Osteoblast (primary cell): ENCODE data around the gene INSC. TPM values are rescaled to one million over a fixed set of nuclear protein-coding genes. Genes with fewer than 3 reads are reported as not detected.

Experiments
- DNase-seq: peaks from one replicate; pipeline ENCODE4 v3.0.0; 2011; ENCODE audit warnings: low spot score, mixed read lengths; ENCODE audit not compliant: insufficient read length; ENCODE audit errors: missing footprints
- H2AFZ ChIP-seq: 2 replicates; pipeline ENCODE4 v1.6.0; 2011; ENCODE audit warnings: mild to moderate bottlenecking, low read length
- H3K27ac ChIP-seq: 2 replicates; pipeline ENCODE4 v1.5.1; 2011; ENCODE audit warnings: mild to moderate bottlenecking, low read depth, low read length, moderate library complexity
- H3K27me3 ChIP-seq: 2 replicates; pipeline ENCODE4 v1.6.0; 2012; ENCODE audit warnings: mild to moderate bottlenecking, control low read depth, inconsistent platforms, low read length, moderate library complexity; ENCODE audit not compliant: insufficient read depth
- H3K36me3 ChIP-seq: 2 replicates; pipeline ENCODE4 v1.5.1; 2011; ENCODE audit warnings: mild to moderate bottlenecking, low read length, control low read depth, moderate library complexity; ENCODE audit not compliant: insufficient read depth
- H3K4me1 ChIP-seq: 2 replicates; pipeline ENCODE4 v1.5.1; 2011; ENCODE audit warnings: mild to moderate bottlenecking, low read length, control low read depth, moderate library complexity; ENCODE audit not compliant: insufficient read depth
- H3K4me2 ChIP-seq: 2 replicates; pipeline ENCODE4 v1.6.0; 2011; ENCODE audit warnings: mild to moderate bottlenecking, low read length; ENCODE audit not compliant: insufficient read depth
- H3K4me3 ChIP-seq: fragments of 200-600 bp; sonication (generic); 3 replicates; pipeline ENCODE4 v1.5.1; 2012; ENCODE audit warnings: mild to moderate bottlenecking, low read length, inconsistent platforms; ENCODE audit not compliant: insufficient read depth
- H3K79me2 ChIP-seq: 2 replicates; pipeline ENCODE4 v1.6.0; 2012; ENCODE audit warnings: mild to moderate bottlenecking, low read length, control low read depth, inconsistent platforms; ENCODE audit not compliant: insufficient read depth
- H3K9me3 ChIP-seq: 2 replicates; pipeline ENCODE4 v1.5.1; 2011; ENCODE audit warnings: low read depth, low read length, control low read depth
- H4K20me1 ChIP-seq: 2 replicates; pipeline ENCODE4 v1.6.0; 2012; ENCODE audit warnings: mild to moderate bottlenecking, low read length, control low read depth; ENCODE audit not compliant: insufficient read depth
- CTCF ChIP-seq: IDR thresholded peaks from 2 replicates; pipeline ENCODE4 v1.5.1; 2011; ENCODE audit warnings: mild to moderate bottlenecking, low read depth, low read length, moderate library complexity; ENCODE audit errors: extremely low read depth
- total RNA-seq: library from RNA; depleted of rRNA; stranded (reverse); fragments of >200 nt; gene quantifications from 2 replicates; pipeline ENCODE4 v1.2.3, GENCODE V29; 2012

INSC gene
- total RNA-seq, 1 donor = 0.72 TPM

DNA sequence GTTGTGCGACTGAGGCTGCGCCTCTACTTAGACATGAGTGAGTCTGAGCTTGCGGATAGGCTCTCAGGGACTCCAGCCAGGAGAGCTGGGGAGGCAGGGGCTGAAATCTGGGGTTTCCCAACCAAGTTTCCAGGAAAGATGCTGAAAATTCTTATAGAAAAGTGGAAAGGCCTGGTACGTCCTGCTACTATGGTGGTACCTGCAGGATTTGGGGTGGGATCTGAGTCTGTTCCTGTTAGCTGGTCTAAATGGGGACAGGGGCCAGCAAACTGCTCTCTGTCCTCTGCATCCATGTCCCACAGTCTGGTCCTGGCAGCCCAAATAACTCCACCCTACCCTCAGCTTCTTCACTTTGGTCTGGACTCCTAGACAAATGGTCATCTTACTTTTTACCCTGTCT, 86.9 kb downstream of the INSC start:
- H3K9me3 ChIP-seq = no peaks in the 10 kb centered on the region
- no peaks in the 10 kb centered on the region for H4K20me1 ChIP-seq
- H3K27me3 ChIP-seq = no peaks in the 10 kb centered on the region
- H3K4me1 ChIP-seq = peaks cover 39% of the 10 kb centered on the region
- TF ChIP-seq CTCF = no peak
- no peak overlapping the region for H2AFZ ChIP-seq
- no peak for DNase-seq
- H3K79me2 ChIP-seq = no peaks in the 10 kb centered on the region
- no peak overlapping the region for H3K4me3 ChIP-seq
- no peak overlapping the region for H3K4me2 ChIP-seq
- no peaks in the 10 kb centered on the region for H3K36me3 ChIP-seq
- no peak overlapping the region for H3K27ac ChIP-seq

- Histone ChIP-seq H3K79me2 (no peaks in the 10 kb centered on the region), H3K4me1 (peaks cover 28% of the 10 kb centered on the region), H4K20me1 (no peaks in the 10 kb centered on the region), H2AFZ (no peak overlapping the region), H3K27ac (no peak overlapping the region), H3K36me3 (no peaks in the 10 kb centered on the region), H3K9me3 (no peaks in the 10 kb centered on the region), H3K4me2 (no peak overlapping the region), H3K27me3 (no peaks in the 10 kb centered on the region), H3K4me3 (no peak overlapping the region)
- TF ChIP-seq CTCF = no peak
- no peak for DNase-seq
Observed at GRCh38 chr11:15202626-15203025, 87.9 kb downstream of the INSC start.

DNA sequence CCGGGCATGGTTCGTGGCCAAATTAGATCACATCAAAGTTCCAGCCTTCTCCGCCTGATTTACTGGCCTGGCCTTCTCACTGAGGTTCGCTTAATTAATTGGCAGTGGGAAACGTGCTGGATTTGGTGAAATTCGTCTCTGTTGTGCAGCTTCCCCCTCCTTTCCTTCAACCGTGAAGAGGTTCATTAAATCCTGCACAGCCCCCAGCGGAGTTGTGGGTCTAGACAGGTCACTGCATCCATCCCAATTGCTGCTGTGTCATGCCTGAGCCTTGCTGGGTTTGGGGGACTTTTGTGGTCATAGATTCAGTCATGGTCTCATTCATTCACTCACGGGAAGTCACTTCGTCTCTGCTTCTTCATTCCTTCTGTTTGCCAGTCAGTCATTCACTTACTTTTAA, 90.0 kb downstream of the INSC start:
- Histone ChIP-seq H3K27ac (no peak overlapping the region), H3K4me1 (peaks cover 8% of the 10 kb centered on the region), H3K4me2 (no peak overlapping the region), H3K36me3 (no peaks in the 10 kb centered on the region), H4K20me1 (no peaks in the 10 kb centered on the region), H2AFZ (no peak overlapping the region), H3K4me3 (no peak overlapping the region), H3K9me3 (no peaks in the 10 kb centered on the region), H3K79me2 (no peaks in the 10 kb centered on the region), H3K27me3 (no peaks in the 10 kb centered on the region)
- DNase-seq = no peak
- TF ChIP-seq CTCF = no peak

- no peak for TF ChIP-seq CTCF
- no peaks in the 10 kb centered on the region for H3K4me1 ChIP-seq
- no peak overlapping the region for H3K4me2 ChIP-seq
- H3K9me3 ChIP-seq = no peaks in the 10 kb centered on the region
- no peak overlapping the region for H3K4me3 ChIP-seq
- H2AFZ ChIP-seq = no peak overlapping the region
- H4K20me1 ChIP-seq = no peaks in the 10 kb centered on the region
- no peaks in the 10 kb centered on the region for H3K36me3 ChIP-seq
- no peaks in the 10 kb centered on the region for H3K27me3 ChIP-seq
- H3K27ac ChIP-seq = no peak overlapping the region
- H3K79me2 ChIP-seq = no peaks in the 10 kb centered on the region
- DNase-seq = no peak
Observed at GRCh38 chr11:15206791-15207190, 92.1 kb downstream of the INSC start.
